ENCODE results near the gene MAML1.

Gene MAML1

DNA sequence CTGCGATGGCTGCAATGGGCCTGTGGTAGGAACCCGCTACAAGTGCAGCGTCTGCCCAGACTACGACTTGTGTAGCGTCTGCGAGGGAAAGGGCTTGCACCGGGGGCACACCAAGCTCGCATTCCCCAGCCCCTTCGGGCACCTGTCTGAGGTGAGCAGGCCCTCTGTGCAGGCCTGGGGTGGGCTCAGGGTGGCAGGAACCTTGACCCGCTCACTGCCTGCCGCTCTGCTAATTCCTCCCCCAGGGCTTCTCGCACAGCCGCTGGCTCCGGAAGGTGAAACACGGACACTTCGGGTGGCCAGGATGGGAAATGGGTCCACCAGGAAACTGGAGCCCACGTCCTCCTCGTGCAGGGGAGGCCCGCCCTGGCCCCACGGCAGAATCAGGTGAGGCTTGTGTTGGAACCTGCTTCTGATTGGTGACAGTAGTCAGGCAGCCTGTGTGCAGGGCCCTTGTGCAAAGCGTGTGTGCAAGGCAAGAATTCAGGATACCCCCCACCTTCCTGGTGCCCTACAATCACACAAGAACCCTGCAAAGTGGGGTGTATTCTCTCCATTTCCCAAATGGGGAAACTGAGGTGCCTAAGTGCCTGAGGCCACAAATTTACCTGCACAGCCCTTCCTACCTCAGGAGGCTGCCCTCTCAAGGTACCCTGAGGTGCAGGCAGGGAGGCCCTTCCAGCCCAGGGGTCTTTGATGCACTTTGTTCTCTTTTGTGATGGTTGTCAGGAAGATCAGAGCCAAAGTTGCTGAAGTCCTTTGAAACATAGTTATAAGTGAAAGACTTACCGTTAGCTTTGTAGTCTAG lies 91.5 kb downstream of the MAML1 start:
- no peak for DNase-seq (ENCODE audit: low read depth in 2 of 2)

DNA sequence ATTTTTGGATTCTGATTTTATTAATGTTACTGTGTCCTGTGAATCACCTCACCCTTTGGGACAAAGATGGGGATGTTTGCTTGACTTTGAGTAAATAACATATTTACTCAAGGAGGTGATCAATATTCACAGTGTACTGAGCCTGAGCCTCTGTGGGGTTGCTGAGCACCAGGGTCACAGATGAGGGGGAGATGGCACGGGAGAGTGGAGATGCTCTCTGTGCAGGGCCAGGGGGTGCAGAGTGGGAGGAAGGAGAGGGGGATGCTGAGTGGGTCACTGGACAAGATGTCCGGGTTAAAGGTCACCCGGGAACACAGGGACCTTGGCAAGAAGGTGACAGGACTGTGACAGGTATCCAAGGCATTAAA lies 92.1 kb downstream of the MAML1 start:
- no peak for DNase-seq (ENCODE audit: low read depth in 2 of 2)

DNA sequence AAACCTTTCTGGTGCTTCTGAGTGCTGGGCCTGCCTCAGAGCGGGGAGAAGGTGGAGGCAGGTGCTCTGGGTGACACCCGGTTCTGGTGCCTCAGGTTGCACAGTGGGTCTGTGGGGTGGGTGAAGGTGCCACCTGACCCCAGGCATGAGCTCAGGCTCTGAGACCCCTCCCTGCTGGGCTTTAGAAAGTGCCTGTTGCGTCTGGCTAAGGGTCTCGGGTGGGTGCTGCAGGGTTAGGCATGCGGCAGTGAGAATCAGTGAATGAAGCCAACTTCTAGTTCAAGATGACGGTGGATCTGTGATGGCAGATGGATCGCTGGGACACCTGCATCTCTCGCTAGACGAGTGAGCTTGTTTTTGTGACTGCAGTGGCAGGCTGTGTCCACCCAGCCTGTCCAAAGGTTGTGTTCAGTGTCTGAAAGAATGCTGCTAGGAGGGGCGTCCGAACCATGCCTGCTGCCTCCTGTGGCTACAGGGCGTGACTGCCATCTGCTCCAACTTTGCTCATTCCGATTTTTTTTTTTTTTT lies 93.1 kb downstream of the MAML1 start:
- DNase-seq (ENCODE audit: low read depth in 2 of 2), result no peak

All from stimulated activated CD4-positive, alpha-beta T cell treated with anti-CD3 and anti-CD28 coated beads, Interleukin-15, amount 100 ng/mL, for 48 hours (primary cell).